NCI-H1417 (cell line): ENCODE results near the gene IGSF22.

Experiments used
- DNase-seq, 3 experiments: peaks; one replicate each; lab custom pipeline; 2025; lab: John Stamatoyannopoulos, UW

Gene IGSF22

GRCh38 chr11:18726040-18726439 lies at the start of gene IGSF22:
Gene IGSF22 (minus strand): TSS chr11:18726188. CDS start chr11:18724236, 1,952 bp downstream.
- peak in 1 of 3 experiments; percentile 6 for DNase-seq

DNA sequence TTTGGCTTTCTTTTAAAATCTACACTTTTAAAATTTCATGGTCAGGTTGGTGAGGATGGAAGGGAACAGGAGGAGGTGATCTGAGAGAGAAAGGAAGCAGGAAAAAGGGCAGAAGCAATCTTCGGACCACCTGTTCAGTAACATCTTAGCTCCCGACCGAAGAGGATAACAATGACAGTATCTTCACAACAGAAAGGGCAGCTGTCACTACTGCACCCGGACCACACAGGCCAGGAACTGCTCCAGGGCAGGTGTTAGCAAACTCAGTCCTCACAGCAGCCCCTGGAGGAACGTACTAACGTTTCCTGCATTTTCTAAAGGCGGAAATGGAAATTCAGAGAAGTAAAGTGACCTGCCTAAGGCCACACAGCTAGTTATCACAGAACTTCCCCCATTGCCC lies 48.8 kb upstream of the IGSF22 start:
- no peak for DNase-seq

- DNase-seq, result no peak
These were observed 47.7 kb upstream of the IGSF22 start for GRCh38 chr11:18773681-18774080.

GRCh38 chr11:18773104-18773503 lies 47.1 kb upstream of the IGSF22 start:
- DNase-seq, result no peak

GRCh38 chr11:18772211-18772610 lies 46.2 kb upstream of the IGSF22 start:
- no peak for DNase-seq

DNA sequence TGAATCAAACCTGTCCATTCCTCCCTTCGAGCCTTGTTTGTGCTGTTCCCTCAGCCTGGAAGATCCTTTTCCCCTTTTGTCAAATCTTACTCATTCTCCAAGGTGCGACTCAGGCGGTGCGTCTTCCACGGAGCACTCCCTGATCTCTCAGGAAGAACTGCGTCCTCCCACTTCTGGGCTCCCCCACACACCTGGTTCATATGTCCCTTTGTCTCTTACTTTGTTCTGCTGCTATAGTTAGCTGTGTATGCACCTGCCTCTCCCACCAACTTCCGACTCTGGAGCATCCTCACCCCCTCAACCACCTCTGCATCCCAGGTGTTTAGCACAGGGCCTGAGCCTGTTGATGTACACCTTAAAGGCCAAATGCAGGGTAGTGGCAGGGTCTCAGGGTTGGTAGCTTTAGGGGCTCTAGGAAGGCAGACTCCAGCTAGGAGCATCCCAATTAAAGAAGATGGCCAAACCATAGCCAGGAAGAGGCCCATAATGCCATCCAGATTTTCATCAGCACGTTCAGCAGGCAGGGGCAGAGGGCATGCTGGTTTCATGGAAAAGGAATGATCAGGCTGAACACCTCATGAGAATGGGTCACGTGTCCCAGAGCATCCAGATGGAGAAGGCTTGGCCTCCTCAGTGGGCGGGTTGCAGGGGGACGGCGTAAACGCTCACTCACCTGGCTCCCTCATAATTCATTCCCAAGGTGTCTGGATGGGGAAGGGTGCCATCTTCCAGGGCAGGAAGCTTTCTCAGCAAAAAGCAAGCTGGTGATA lies 45.5 kb upstream of the IGSF22 start:
- no peak for DNase-seq

DNA sequence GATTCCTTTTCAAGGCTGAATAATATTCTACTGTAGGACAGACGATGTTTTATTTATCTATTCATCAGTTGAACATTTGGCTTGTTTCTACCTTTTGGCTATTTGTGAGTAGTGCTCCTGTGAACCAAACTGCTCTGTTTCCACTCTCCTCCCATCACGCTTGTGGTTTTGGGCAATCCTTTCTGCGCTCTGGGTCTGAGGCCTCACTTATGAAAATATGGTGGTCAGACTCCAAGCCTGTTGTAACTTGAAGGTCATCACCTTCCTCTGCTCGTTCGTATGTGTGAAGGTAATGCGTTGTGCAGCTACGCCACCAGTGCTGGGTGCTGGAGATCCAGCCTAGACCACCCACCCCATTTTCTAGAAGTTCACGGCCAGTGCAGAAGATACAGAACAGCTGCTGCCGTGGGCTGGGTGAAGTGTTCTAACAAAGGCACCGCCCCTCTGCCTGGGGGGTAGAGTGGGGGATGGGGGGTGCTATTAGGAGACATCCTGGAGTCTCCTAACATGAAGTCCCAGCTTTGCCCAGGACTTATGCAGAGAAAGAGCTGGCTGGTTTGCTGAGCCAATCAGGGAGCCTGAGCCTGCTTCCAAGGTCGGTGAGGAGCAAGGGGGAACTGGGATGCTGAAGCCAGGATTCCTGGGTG lies 44.6 kb upstream of the IGSF22 start:
- DNase-seq, result no peak

DNA sequence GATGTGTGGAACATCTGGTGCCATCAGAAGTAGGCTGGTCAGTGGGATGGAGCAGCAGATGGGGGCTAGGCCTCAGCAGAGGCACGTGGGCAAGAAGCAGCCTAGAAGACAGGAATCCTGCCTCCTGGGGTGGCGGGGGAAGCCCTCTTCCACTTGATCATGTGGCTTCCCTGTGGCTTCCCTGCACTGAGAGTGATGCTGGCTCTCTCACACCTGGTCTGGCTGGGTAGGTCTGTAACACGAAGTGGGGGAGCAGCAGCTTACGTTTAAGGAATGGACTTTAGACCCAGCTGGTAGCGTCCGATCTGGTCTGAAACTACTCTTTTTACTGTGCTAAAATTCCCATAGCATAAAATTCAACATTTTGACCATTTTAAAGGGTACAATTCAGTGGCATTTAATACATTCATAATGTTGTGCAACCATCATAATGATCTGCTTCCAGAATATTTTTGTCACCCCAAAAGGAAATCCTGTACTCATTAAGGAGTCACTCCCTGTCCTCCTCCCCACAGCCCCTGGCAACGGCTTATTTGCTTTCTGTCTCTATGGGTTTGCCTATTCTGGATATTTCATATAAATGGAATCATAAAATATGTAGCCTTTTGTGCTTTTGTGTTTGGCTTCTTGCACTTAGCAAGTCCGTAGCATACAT lies 43.9 kb upstream of the IGSF22 start:
- DNase-seq, result no peak

DNA sequence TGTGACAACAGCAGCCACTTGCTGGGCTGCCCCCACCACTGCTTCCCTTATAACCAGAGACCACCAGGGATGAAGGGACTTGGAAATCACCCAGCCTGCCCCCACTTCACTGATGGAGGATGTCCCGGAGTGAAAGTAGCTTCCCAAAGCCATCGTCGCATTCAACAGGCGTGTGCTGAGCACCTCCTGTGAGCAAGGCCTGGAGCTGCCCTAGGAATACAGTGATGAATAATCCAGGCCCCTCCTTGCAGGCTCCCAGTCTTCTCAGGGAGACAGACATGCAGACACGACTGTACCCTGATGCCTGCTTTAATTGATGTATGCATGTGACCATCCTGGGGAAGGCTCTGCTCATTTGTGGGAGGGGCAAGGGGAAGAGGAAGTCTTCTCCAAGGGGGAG lies 43.0 kb upstream of the IGSF22 start:
- no peak for DNase-seq

- peak in 1 of 3 experiments; percentile 2 for DNase-seq
These were observed 42.5 kb upstream of the IGSF22 start for GRCh38 chr11:18768472-18768901.

GRCh38 chr11:18766015-18766414 lies 40.0 kb upstream of the IGSF22 start:
- no peak for DNase-seq

DNA sequence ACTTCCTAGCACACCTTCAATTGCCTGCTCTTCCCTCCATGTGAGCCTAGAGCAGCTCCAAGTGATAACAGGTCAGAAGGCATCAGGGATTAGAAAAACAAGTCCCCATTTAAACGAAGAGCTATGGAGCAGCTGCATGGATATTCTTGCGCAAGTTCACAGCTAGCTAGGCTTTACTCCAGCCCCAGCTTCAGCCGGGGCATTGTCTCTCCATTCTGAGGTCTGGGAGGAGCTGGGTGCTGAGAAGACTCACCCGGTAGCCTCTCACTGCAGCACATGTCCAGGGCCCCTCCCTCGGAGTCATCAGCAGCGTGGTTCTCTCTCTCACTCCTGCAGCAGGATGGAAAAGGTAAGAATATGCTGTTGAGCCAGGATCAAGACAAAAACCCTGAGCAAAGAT lies 39.6 kb upstream of the IGSF22 start:
- DNase-seq, result no peak

DNA sequence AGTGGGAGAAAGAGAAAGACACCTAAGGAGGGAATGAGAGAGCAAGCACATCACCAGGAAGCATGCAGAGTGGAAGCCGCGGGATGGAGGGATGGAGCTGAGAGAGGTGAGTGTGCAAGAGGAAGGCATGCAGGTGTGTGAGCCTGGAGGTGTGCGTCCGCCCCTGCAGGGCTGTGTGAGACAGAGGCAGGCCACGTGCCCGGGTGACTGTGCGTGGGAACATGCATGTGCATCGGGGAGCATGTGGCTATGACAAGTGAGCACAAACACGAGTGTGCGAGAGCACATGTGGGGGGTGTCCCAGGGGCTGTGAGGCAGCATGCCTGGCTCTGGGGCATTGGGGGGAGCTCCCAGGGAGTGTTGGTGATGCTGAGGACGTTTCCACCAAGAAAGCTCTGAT lies 35.8 kb upstream of the IGSF22 start:
- DNase-seq, result no peak

- DNase-seq, result no peak
These were observed 35.2 kb upstream of the IGSF22 start for GRCh38 chr11:18761144-18761543.

DNA sequence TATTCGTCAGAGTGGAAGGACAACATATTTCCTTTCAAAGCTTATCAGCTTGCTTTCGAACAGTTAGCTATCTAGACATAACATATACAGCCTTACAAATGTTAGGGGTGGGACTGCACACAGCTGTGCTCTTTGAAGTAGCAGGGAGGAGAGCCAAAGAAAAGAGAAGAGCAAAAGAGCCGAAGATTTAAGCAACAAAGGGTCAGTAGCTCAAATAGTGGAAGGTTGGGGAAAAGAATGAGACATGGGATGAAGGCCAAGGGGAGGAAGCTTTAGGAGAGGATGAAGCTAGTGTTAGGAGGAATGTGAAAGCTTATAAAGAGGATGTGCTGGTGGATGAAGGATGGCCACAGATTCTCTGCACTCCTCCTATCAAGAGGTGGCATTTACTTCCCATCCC lies 31.8 kb upstream of the IGSF22 start:
- DNase-seq, result no peak

GRCh38 chr11:18756889-18757288 lies 30.9 kb upstream of the IGSF22 start:
- no peak for DNase-seq

DNA sequence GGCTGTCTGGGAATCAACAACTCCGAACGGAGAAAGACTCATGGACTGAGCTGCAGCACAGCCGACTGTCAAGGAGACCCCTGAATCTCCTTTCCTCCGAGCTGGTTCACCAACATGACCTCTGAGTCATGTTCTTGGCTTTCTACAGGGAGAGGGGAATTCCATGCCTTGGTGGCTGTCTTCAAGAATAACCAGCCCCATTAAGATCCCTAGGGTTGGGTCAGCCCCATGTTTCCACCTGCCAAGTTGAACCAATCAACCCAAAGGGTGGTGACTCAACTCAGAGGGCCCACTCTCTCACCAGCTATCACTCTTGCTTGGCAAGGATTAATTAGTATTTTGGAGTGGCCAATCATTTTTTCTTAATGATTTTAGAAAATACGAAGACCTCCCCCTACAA lies 28.3 kb upstream of the IGSF22 start:
- no peak for DNase-seq

GRCh38 chr11:18752502-18752901 lies 26.5 kb upstream of the IGSF22 start:
- peak in 2 of 3 experiments; percentile 3 to 52 for DNase-seq

DNA sequence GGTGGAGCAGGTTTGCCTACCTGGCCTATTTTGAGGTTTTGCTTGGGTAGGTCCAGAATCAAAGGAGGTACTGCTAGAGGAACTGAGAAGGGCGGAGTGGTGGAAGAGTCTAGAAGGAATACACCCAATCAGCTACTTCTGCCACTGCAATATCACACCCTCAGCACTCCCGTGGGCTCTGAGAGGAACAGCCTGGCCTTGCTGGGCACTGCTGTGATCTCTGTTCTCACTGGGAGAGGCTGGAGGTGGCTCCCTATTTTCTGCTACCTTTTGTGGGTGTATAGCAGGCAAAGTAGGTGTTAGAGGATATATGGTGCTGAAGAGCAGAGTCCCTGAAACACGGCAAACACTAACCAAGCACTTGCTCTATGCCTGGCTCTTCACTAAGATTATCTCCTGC lies 25.0 kb upstream of the IGSF22 start:
- no peak for DNase-seq

DNA sequence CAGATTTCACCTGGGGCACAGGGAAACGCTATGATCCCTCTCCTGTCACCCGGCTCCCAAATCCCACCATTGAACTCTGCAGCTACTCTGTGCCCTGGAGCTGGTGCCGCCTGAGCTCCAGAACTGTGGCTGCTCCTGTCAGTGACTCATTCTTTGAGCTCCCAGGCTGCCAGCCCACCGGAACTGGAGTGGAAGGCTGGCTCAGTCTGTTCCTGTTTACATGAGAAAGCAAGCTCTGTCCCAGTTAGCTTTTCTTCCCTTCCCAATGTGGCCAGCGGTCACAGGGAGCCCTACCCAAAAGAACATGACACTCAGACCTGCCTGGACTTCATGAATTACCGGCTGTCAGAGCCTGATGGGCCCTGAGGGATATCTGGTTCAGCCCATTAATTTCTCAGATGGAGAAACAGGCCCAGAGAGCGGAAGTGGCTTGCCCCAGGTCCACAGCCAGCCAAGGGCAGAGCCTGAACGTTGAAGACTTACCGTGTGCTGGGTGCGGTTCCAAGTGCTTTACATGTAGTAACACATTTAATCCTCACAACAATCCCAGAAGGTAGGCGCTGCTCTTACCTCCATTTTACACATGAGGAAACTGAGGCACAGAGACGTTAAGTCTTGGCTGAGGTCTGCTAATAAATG lies 23.8 kb upstream of the IGSF22 start:
- DNase-seq, result no peak

GRCh38 chr11:18748766-18749365 lies 22.9 kb upstream of the IGSF22 start:
- DNase-seq, result no peak

GRCh38 chr11:18745251-18745650 lies 19.3 kb upstream of the IGSF22 start:
- no peak for DNase-seq
